GM12878 (cell line): ENCODE measurements around the gene ELOVL4.

Source experiments
- BCL11A ChIP-seq: IDR thresholded peaks from 2 replicates; pipeline ENCODE4 v1.6.1; 2011; ENCODE audit warnings: low read depth, low read length
- CBX5 ChIP-seq: sonication (generic); IDR thresholded peaks from 2 replicates; pipeline ENCODE4 v1.6.1; 2016; ENCODE audit warnings: low read depth, moderate library complexity, mild to moderate bottlenecking, inconsistent platforms
- CTCF ChIP-seq, 3 experiments: IDR thresholded peaks in 2 of 3; conservative IDR thresholded peaks in 1 of 3; 2 replicates each; pipeline ENCODE4 v1.5.1; 2011; ENCODE audit warnings: low read depth in 3 of 3, low read length in 3 of 3, mild to moderate bottlenecking in 3 of 3, control low read depth in 2 of 3, moderate library complexity in 2 of 3, inconsistent platforms in 1 of 3, mixed read lengths in 1 of 3; ENCODE audit not compliant: control insufficient read depth in 2 of 3, insufficient read depth in 1 of 3; ENCODE audit errors: extremely low read depth in 1 of 3
- ESRRA ChIP-seq: IDR thresholded peaks from 2 replicates; pipeline ENCODE4 v1.6.1; 2012; ENCODE audit warnings: mild to moderate bottlenecking, low read length, improper control_type of control experiment
- EZH2 ChIP-seq: IDR thresholded peaks from 2 replicates; pipeline ENCODE4 v1.6.1; 2012; ENCODE audit warnings: low read depth, mild to moderate bottlenecking, control low read depth, inconsistent platforms, low read length, borderline replicate concordance; ENCODE audit not compliant: control insufficient read depth
- NRF1 ChIP-seq: conservative IDR thresholded peaks from 2 replicates; pipeline ENCODE4 v1.6.1; 2011; ENCODE audit warnings: mild to moderate bottlenecking, low read depth, low read length, improper control_type of control experiment
- PML ChIP-seq: IDR thresholded peaks from 2 replicates; pipeline ENCODE4 v1.6.1; 2012; ENCODE audit warnings: low read length, inconsistent platforms
- POLR2A ChIP-seq: IDR thresholded peaks from 2 replicates; pipeline ENCODE4 v1.6.1; 2011; ENCODE audit warnings: low read depth, mild to moderate bottlenecking, low read length
- POLR2AphosphoS2 ChIP-seq: IDR thresholded peaks from 2 replicates; pipeline ENCODE4 v1.6.1; 2011; ENCODE audit warnings: low read depth, mild to moderate bottlenecking, low read length, improper control_type of control experiment, moderate library complexity
- POLR2AphosphoS5 ChIP-seq: IDR thresholded peaks from 2 replicates; pipeline ENCODE4 v1.6.1; 2011; ENCODE audit warnings: mild to moderate bottlenecking, low read length, inconsistent platforms
- RAD21 ChIP-seq: IDR thresholded peaks from 2 replicates; pipeline ENCODE4 v1.6.1; 2011; ENCODE audit warnings: mild to moderate bottlenecking, low read depth, low read length, moderate library complexity; ENCODE audit not compliant: insufficient read depth
- RFX5 ChIP-seq: IDR thresholded peaks from 2 replicates; pipeline ENCODE4 v1.6.1; 2011; ENCODE audit warnings: low read depth, low read length, improper control_type of control experiment
- SIX5 ChIP-seq: IDR thresholded peaks from 2 replicates; pipeline ENCODE4 v1.6.1; 2011; ENCODE audit warnings: mild to moderate bottlenecking, low read depth, low read length, moderate library complexity; ENCODE audit not compliant: severe bottlenecking

- TF ChIP-seq EZH2 (no peak), BCL11A (no peak), NRF1 (no peak), POLR2AphosphoS5 (no peak), POLR2A (no peak), POLR2AphosphoS2 (no peak), PML (no peak), CTCF (IDR thresholded peaks at IDR 0.05 in 2 of 3, conservative IDR thresholded peaks at IDR 0.05 in 1 of 3; ENCODE audit: control insufficient read depth in 2 of 3, extremely low read depth in 1 of 3, insufficient read depth in 1 of 3, low read depth in 3 of 3, low read length in 3 of 3) (no peak), SIX5 (no peak), RAD21 (no peak), CBX5 (no peak), ESRRA (no peak), RFX5 (no peak)
Observed at GRCh38 chr6:79984261-79984660, 36.9 kb upstream of the ELOVL4 start.
